GM18907 (cell line): ENCODE measurements around the gene WDR70.
"Not testable (repeated sequence)": the region's sequence is repeated elsewhere in the genome, so short reads cannot be mapped to it uniquely, and the experiment has no call there.

ENCODE experiments used
- ATAC-seq: cut with Tn5 transposase; IDR thresholded peaks from one replicate; pipeline ENCODE4 v1.9.1; 2021; ENCODE audit warnings: mild to moderate bottlenecking, moderate library complexity; ENCODE audit not compliant: unreplicated experiment

The WDR70 gene

DNA sequence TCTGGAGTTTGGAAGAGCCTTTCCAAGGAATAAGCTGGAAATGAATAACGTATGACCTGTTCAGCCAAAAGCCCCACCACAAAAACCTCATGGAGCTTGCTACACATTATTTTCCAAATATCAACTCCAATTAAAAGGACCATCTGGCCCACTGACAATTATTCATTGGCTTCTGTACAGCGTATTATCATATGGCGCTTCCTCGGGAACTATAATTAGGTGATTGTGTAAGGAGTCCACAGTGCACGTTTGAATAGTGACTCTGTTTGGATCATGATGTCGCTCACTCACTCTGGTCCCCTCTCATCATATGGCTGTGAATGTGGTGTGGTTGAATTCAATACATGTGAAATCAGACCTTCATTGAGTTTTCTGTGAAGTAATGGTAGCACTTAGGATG is 408.6 kb downstream of the WDR70 start:
- no peak for ATAC-seq

DNA sequence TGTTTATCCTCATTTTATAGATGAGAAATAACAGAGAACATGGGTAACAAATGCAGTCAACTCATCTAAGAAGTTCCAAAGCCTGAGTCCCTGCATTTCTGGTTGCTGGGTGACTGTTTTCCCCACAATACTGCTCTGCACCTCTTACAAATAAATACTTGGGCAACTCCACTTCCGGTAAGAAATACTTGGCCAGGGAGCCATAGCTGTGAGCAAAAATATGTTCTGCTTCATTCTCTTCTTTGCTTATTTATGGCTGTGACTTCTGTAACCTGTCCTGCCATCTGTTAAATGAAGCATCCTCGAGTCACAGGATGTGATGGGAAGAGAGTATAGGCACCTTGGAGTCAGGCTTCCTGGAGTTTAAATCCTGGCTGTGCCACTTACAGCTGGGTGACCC is 410.9 kb downstream of the WDR70 start:
- no peak for ATAC-seq

DNA sequence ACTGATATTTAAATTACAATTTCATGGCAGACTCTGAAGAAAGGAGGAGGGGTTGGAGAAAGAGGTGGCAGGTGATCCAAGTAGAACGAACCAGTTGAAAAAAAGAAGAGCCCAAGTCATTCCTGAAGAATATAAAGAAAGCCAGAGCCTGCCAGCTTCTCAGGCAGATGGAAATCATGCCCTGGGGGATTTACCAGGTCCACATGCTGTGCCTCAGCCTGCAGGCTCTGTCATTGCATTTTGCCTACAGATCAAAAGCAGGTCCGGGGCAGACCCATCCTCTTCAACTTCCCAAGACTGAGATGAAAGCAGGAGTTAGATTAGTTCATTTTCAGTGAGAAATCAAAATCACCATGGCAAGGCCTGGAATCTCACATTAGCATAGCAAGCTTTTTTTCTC is 412.2 kb downstream of the WDR70 start:
- ATAC-seq, result no peak

DNA sequence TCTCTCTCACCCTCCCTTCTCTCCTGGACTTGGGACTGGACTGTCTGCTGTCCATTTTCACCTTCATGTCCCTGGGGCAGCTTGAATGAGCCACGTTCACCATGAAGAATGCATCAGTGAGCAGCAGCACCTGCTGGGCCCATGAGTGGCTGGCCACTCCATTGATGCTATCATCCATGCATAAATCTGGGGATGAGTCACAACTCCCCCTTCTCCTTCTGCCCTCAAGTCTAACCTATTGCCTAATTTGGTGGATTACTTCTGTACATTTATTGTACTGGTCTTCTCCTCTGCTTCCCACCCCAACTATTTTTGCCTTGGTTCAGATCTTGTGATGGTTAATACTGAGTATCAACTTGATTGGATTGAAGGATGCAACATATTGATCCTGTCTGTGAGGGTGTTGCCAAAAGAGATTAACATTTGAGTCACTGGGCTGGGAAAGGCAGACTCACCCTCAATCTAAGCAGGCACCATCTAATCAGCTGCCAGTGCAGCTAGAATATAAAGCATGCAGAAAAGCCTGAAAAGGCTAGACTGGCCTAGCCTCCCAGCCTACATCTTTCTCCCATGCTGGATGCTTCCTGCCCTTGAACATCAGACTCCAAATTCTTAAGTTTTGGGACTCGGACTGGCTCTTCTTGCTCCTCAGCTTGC is 414.0 kb downstream of the WDR70 start:
- no peak for ATAC-seq

DNA sequence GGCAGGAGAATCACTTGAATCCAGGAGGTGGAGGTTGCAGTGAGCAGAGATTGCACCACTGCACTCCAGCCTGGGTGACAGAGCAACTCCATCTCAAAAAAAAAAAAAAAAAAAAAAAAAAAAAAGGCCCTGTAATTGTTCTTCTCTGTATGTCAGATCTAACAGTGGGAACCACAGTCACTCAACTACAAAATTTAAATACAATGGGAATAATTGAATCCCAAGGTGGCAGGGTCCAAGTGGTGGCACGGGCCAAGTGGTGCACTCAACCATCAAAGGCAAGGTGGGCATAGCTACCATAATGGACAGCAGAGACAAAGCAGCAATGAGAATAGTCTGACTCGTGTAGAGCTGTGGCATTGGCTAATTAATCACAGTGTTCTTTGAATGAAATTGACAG is 416.2 kb downstream of the WDR70 start:
- not testable (repeated sequence) for ATAC-seq

DNA sequence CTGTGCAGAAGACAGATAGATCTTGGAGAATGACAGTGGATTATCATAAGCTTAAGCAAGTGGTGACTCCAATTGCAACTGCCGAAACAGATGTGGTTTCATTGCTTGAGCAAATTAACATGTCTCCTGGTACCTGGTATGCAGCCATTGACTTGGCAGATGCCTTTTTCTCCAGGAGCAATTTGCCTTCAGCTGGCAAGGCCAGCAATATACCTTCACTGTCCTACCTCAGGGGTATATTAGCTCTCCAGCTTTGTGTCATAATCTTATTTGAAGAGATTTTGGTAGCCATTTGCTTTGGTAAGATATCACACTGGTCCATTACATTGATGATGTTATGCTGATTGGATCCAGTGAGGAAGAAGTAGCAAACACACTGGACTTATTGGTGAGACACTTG is 417.3 kb downstream of the WDR70 start:
- ATAC-seq, result not testable (repeated sequence)

DNA sequence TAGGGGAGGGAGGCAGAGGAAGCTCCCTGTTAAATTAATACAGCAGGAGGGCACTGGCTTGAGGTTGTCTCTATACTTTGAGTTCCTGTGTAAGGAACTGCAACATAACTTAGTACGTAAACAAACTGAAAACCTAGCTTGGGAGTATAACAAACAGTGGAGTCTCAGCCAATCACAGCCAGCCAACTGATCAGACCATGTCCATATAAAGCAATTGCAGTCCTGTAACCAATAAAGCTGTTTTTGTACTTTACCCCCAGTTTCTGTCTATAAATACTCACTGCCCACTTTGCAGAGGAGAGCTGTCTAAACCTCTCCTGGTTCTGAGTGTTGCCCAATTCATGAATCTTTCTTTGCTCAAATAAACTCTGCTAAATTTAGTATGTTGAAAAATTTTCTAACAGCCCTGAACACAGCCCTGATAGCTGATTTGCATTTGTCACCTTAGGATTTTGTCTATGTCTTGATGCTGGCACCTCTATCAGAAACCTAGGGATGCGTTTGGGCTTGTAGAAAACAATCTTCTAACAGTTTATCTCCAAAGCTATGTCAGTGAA is 420.8 kb downstream of the WDR70 start:
- no peak for ATAC-seq

DNA sequence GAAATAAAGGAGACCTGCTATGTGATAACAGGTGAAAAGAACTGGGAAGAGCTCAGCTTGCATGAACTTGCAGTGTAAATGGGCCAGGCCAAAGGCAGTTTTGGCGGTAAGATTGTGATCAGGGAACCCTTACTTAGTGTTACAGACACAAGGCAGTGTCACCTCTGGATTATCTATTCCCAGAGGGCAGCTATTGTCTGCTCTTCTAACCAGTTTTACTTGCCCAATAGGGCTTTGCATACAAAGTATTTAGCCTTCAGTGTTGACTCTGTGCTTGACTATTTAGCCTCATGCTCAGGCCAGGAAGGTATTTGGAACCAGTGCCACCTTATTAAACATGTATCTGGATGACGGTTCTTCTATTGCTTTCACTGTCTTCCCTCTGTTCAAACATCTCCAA is 422.4 kb downstream of the WDR70 start:
- ATAC-seq, result no peak
